ENCODE data around the gene COLQ. TPM values are rescaled to one million over a fixed set of nuclear protein-coding genes. Genes with fewer than 3 reads are reported as not detected.

The COLQ gene
- total RNA-seq, 1 donor from 2014 or later = 1.5 TPM

GRCh38 chr3:15403965-15404364 lies 117.5 kb downstream of the COLQ start:
- no peaks in the 10 kb centered on the region for H3K27me3 Mint-ChIP-seq (ENCODE audit: insufficient read depth, low read depth)
- no peak overlapping the region for H3K4me3 Mint-ChIP-seq
- H3K4me3 ChIP-seq = no peak overlapping the region
- no peaks in the 10 kb centered on the region for H3K9me3 Mint-ChIP-seq
- no peaks in the 10 kb centered on the region for H3K27me3 ChIP-seq
- no peaks in the 10 kb centered on the region for H3K79me2 ChIP-seq (ENCODE audit: low read depth)
- no peak for TF ChIP-seq EZH2phosphoT487 (IDR thresholded peaks at IDR 0.05)
- TF ChIP-seq CTCF (IDR thresholded peaks at IDR 0.05) = no peak
- TF ChIP-seq EZH2 (IDR thresholded peaks at IDR 0.05) = no peak
- H3K27ac Mint-ChIP-seq = no peak overlapping the region
- no peaks in the 10 kb centered on the region for H3K9me3 ChIP-seq (ENCODE audit: low read depth)
- H3K4me1 Mint-ChIP-seq = no peaks in the 10 kb centered on the region
- no peaks in the 10 kb centered on the region for H3K36me3 ChIP-seq
- no peaks in the 10 kb centered on the region for H3F3A ChIP-seq (ENCODE audit: low read depth)
- H3K9ac ChIP-seq = no peak overlapping the region
- no peak overlapping the region for H3K27ac ChIP-seq
- H2AFZ ChIP-seq (replicated peaks) = no peak overlapping the region
- no peaks in the 10 kb centered on the region for H4K20me1 ChIP-seq (ENCODE audit: low read depth)
- peaks cover 3% of the 10 kb centered on the region for H3K36me3 Mint-ChIP-seq
- no peak for DNase-seq (ENCODE audit: low spot score)
- H3K4me1 ChIP-seq = no peaks in the 10 kb centered on the region
- no peak overlapping the region for H3K4me2 ChIP-seq

GRCh38 chr3:15403495-15403894 lies 118.0 kb downstream of the COLQ start:
- Histone ChIP-seq H3K4me2 (no peak overlapping the region), H4K20me1 (ENCODE audit: low read depth) (no peaks in the 10 kb centered on the region), H3K79me2 (ENCODE audit: low read depth) (no peaks in the 10 kb centered on the region), H3K27me3 (no peaks in the 10 kb centered on the region), H3K9ac (no peak overlapping the region), H3K4me3 (no peak overlapping the region), H3F3A (ENCODE audit: low read depth) (no peaks in the 10 kb centered on the region), H3K4me1 (no peaks in the 10 kb centered on the region), H3K36me3 (no peaks in the 10 kb centered on the region), H3K27ac (no peak overlapping the region), H2AFZ (replicated peaks) (no peak overlapping the region), H3K9me3 (ENCODE audit: low read depth) (no peaks in the 10 kb centered on the region)
- no peak overlapping the region for H3K4me3 Mint-ChIP-seq
- H3K27me3 Mint-ChIP-seq (ENCODE audit: insufficient read depth, low read depth) = no peaks in the 10 kb centered on the region
- H3K36me3 Mint-ChIP-seq = peaks cover 3% of the 10 kb centered on the region
- no peak for TF ChIP-seq EZH2 (IDR thresholded peaks at IDR 0.05)
- no peak for TF ChIP-seq EZH2phosphoT487 (IDR thresholded peaks at IDR 0.05)
- TF ChIP-seq CTCF (IDR thresholded peaks at IDR 0.05) = no peak
- no peaks in the 10 kb centered on the region for H3K4me1 Mint-ChIP-seq
- no peak for DNase-seq (ENCODE audit: low spot score)
- no peaks in the 10 kb centered on the region for H3K9me3 Mint-ChIP-seq
- H3K27ac Mint-ChIP-seq = no peak overlapping the region

- H2AFZ ChIP-seq (replicated peaks) = no peak overlapping the region
- Mint-ChIP-seq H3K9me3 (peaks cover 7% of the 10 kb centered on the region), H3K27me3 (ENCODE audit: insufficient read depth, low read depth) (no peaks in the 10 kb centered on the region), H3K4me1 (no peaks in the 10 kb centered on the region), H3K4me3 (no peak overlapping the region), H3K36me3 (peaks cover 7% of the 10 kb centered on the region), H3K27ac (no peak overlapping the region)
- no peak for DNase-seq (ENCODE audit: low spot score)
- no peaks in the 10 kb centered on the region for H3K36me3 ChIP-seq
- H3K79me2 ChIP-seq (ENCODE audit: low read depth) = no peaks in the 10 kb centered on the region
- no peaks in the 10 kb centered on the region for H3K27me3 ChIP-seq
- no peaks in the 10 kb centered on the region for H4K20me1 ChIP-seq (ENCODE audit: low read depth)
- no peaks in the 10 kb centered on the region for H3K4me1 ChIP-seq
- TF ChIP-seq EZH2 (IDR thresholded peaks at IDR 0.05) (no peak), CTCF (IDR thresholded peaks at IDR 0.05) (no peak), EZH2phosphoT487 (IDR thresholded peaks at IDR 0.05) (no peak)
- H3K4me3 ChIP-seq = no peak overlapping the region
- H3K9ac ChIP-seq = no peak overlapping the region
- H3F3A ChIP-seq (ENCODE audit: low read depth) = no peaks in the 10 kb centered on the region
- no peaks in the 10 kb centered on the region for H3K9me3 ChIP-seq (ENCODE audit: low read depth)
- no peak overlapping the region for H3K27ac ChIP-seq
- no peak overlapping the region for H3K4me2 ChIP-seq
Measured at GRCh38 chr3:15401936-15402335, 119.6 kb downstream of the COLQ start.

Small RNA genes lying within 50 kb of the gene (microRNA-seq; reads per million reads assigned to microRNA genes)
- not detected for gene MIR4270

Small RNA genes lying within 50 kb of the gene (small RNA-seq; reads per million reads assigned to genes)
- gene MIR4270 (not detected), gene RN7SL110P (not detected), gene RNU6-1024P (not detected)

Other genes starting within 250 kb of the COLQ start
- 9.1 and 11.2 TPM in 2 replicates for gene SH3BP5, start 189.1 kb downstream of the COLQ start, total RNA-seq (ENCODE audit: low replicate concordance)
- gene METTL6, start 94.2 kb downstream of the COLQ start, total RNA-seq (ENCODE audit: low replicate concordance) = 34.9 TPM in 2 replicates
- gene EAF1, start 94.1 kb downstream of the COLQ start, total RNA-seq (ENCODE audit: low replicate concordance) = 34.2 and 36.8 TPM in 2 replicates
- 38.8 and 48.6 TPM in 2 replicates for gene HACL1, start 79.9 kb upstream of the COLQ start, total RNA-seq (ENCODE audit: low replicate concordance)
- gene BTD, start 80.0 kb upstream of the COLQ start, total RNA-seq (ENCODE audit: low replicate concordance) = 11.7 and 16.0 TPM in 2 replicates

Measured in neural progenitor cell (in vitro differentiated cells).